Measurements from ENCODE around the gene KIT.

Gene KIT

GRCh38 chr4:54744487-54744886 is 86.7 kb downstream of the KIT start:
- no peak for DNase-seq (ENCODE audit: low read depth in 2 of 2)

- no peak for DNase-seq (ENCODE audit: low read depth in 2 of 2)
Measured at GRCh38 chr4:54745031-54745770, 87.4 kb downstream of the KIT start.

GRCh38 chr4:54746218-54746617 is 88.5 kb downstream of the KIT start:
- DNase-seq (ENCODE audit: low read depth in 2 of 2) = no peak

- no peak for DNase-seq (ENCODE audit: low read depth in 2 of 2)
Measured at GRCh38 chr4:54750341-54750740, 92.6 kb downstream of the KIT start.

GRCh38 chr4:54754394-54754793 is 96.6 kb downstream of the KIT start:
- DNase-seq (ENCODE audit: low read depth in 2 of 2) = no peak

- DNase-seq (ENCODE audit: low read depth in 2 of 2) = no peak
Measured at GRCh38 chr4:54764476-54764875, 106.7 kb downstream of the KIT start.

- DNase-seq (ENCODE audit: low read depth in 2 of 2) = no peak
Measured at GRCh38 chr4:54767376-54767775, 109.6 kb downstream of the KIT start.

- DNase-seq (ENCODE audit: low read depth in 2 of 2) = no peak
Measured at GRCh38 chr4:54773022-54773421, 115.3 kb downstream of the KIT start.

GRCh38 chr4:54779036-54779435 is 121.3 kb downstream of the KIT start:
- no peak for DNase-seq (ENCODE audit: low read depth in 2 of 2)

- no peak for DNase-seq (ENCODE audit: low read depth in 2 of 2)
Measured at GRCh38 chr4:54779476-54780148, 121.9 kb downstream of the KIT start.

- DNase-seq (ENCODE audit: low read depth in 2 of 2) = no peak
Measured at GRCh38 chr4:54780149-54780495, 122.4 kb downstream of the KIT start.

GRCh38 chr4:54781756-54782155 is 124.0 kb downstream of the KIT start:
- DNase-seq (ENCODE audit: low read depth in 2 of 2) = no peak

- no peak for DNase-seq (ENCODE audit: low read depth in 2 of 2)
Measured at GRCh38 chr4:54783402-54784110, 125.8 kb downstream of the KIT start.

GRCh38 chr4:54784161-54784671 is 126.5 kb downstream of the KIT start:
- DNase-seq (ENCODE audit: low read depth in 2 of 2) = no peak
